Measurements from ENCODE around the gene GPR37L1. TPM values are rescaled to one million over a fixed set of nuclear protein-coding genes. Genes with fewer than 3 reads are reported as not detected.

Gene GPR37L1
- total and polyA plus RNA-seq, 2 of the 8 experiments (the other 6 are each of a cell fraction or from before 2014, with no cell fraction given), result 0.13 to 0.23 TPM

DNA sequence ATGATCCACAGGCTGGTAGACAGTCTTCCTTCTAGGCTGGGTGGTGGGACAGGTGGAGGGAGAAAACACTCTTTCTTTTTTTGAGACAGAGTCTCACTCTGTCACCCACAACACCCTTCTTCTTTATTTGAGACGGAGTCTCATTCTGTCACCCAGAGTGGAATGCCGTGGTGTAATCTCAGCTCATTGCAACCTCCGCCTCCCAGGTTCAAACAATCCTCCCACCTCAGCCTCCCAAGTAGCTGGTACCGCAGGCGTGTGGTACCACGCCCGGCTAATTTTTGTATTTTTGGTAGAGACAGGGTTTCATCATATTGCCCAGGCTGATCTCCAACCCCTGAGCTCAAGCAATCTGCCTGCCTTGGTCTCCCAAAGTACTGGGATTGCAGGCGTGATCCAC, 2.9 kb downstream of the GPR37L1 start:
- H3K23me2 ChIP-seq (ENCODE audit: low read depth, low read length), result no peaks in the 10 kb centered on the region
- no peak overlapping the region for H4K5ac ChIP-seq (ENCODE audit: insufficient read length, low read depth, low read length)
- DNase-seq (ENCODE audit: low read depth in 1 of 2, low spot score in 2 of 2), result no peak
- H3K4me1 ChIP-seq (replicated peaks in 1 of 4; ENCODE audit: control insufficient read depth in 3 of 4, insufficient read depth in 4 of 4, low read length in 3 of 4), result peaks cover 0 to 7% (median 4%) of the 10 kb centered on the region in 4 experiments; a peak in 6 of 7 replicates
- no peak overlapping the region for H2BK120ac ChIP-seq (replicated peaks; ENCODE audit: low read depth, low read length)
- no peak overlapping the region for H4K8ac ChIP-seq (ENCODE audit: extremely low read depth, insufficient read depth, low read length)
- WGBS, 2 experiments (ENCODE audit: extremely low coverage in 1 of 2, insufficient coverage in 1 of 2, insufficient read length in 1 of 2, insufficient replicate concordance in 2 of 2, low coverage in 1 of 2, low lambda C conversion rate in 2 of 2, missing lambda C conversion rate in 1 of 2), result 88% methylated on average over 8 of the region's 8 CpGs; no CpG with 5 or more reads in 1 of the 2 experiments
- H2BK12ac ChIP-seq (ENCODE audit: low read depth, low read length), result no peak overlapping the region
- no peaks in the 10 kb centered on the region for H3K9me3 ChIP-seq (ENCODE audit: insufficient read depth in 2 of 2, low read depth in 1 of 2, low read length in 1 of 2)
- H2AK5ac ChIP-seq (ENCODE audit: low read depth, low read length), result no peak overlapping the region
- no peak overlapping the region for H4K91ac ChIP-seq (replicated peaks; ENCODE audit: insufficient read length, low read length)
- ChIA-PET POLR2A (ENCODE audit: partially characterized antibody) (interaction anchor here (1.1 kb wide), 1 partner anchor 116 kb away, joined by 3 read pairs; the partner anchor contains the start of gene ELF3), CTCF (ENCODE audit: partially characterized antibody) (interaction anchor here (0.6 to 29.2 kb wide), 5 partner anchors 8 to 544 kb away, joined by 3 to 1014 read pairs (median 3); partner anchors contain the start of gene ELF3)
- H2BK5ac ChIP-seq (ENCODE audit: low read depth, low read length), result no peak overlapping the region
- no peak overlapping the region for H2BK20ac ChIP-seq (ENCODE audit: low read length)
- no peak overlapping the region for H3K23ac ChIP-seq (ENCODE audit: insufficient read length)
- H3K4me3 ChIP-seq (ENCODE audit: extremely low read depth in 1 of 4, insufficient read depth in 2 of 4, low read depth in 3 of 4, low read length in 4 of 4), result no peak overlapping the region
- no peaks in the 10 kb centered on the region for H3K36me3 ChIP-seq (ENCODE audit: control insufficient read depth in 2 of 4, insufficient read depth in 4 of 4, low read length in 3 of 4)
- no peak overlapping the region for H3K18ac ChIP-seq (ENCODE audit: extremely low read depth, low read length)
- no peak overlapping the region for H2BK15ac ChIP-seq (ENCODE audit: low read length)
- H3K4me2 ChIP-seq (ENCODE audit: insufficient read depth in 1 of 2, low read depth in 2 of 2, low read length in 2 of 2), result no peak overlapping the region
- H2AFZ ChIP-seq (ENCODE audit: low read length), result no peak overlapping the region
- no peaks in the 10 kb centered on the region for H3K27me3 ChIP-seq (replicated peaks in 1 of 4; ENCODE audit: control insufficient read depth in 3 of 4, extremely low read depth in 1 of 4, insufficient read depth in 3 of 4, low read length in 3 of 4)
- H3K79me1 ChIP-seq (ENCODE audit: low read depth, low read length), result no peaks in the 10 kb centered on the region
- H3K14ac ChIP-seq (ENCODE audit: insufficient read length), result no peak overlapping the region
- no peaks in the 10 kb centered on the region for H3K79me2 ChIP-seq (ENCODE audit: control insufficient read depth in 1 of 2, insufficient read depth in 2 of 2, low read length in 2 of 2)
- TF ChIP-seq RAD21 (IDR thresholded peaks at IDR 0.05 in 1 of 2, conservative IDR thresholded peaks at IDR 0.05 in 1 of 2; ENCODE audit: low read depth in 2 of 2, low read length in 2 of 2), result no peak
- no peak for TF ChIP-seq RFX5 (IDR thresholded peaks at IDR 0.05; ENCODE audit: borderline replicate concordance, low read depth, low read length)
- no peak for TF ChIP-seq FOSL1 (IDR thresholded peaks at IDR 0.05; ENCODE audit: insufficient read depth, low read depth, low read length)
- no peak overlapping the region for H3K27ac ChIP-seq (ENCODE audit: low read depth, low read length)
- no peaks in the 10 kb centered on the region for H4K20me1 ChIP-seq (replicated peaks in 1 of 2; ENCODE audit: control insufficient read depth in 1 of 2, insufficient read depth in 2 of 2, low read length in 2 of 2)
- no peak overlapping the region for H3K56ac ChIP-seq (replicated peaks; ENCODE audit: insufficient read length, low read depth, low read length)
- FAIRE-seq, result no peak
- H3K4ac ChIP-seq (replicated peaks; ENCODE audit: insufficient read length, low read depth, low read length), result no peak overlapping the region
- no peak overlapping the region for H3K9ac ChIP-seq (replicated peaks in 1 of 4; ENCODE audit: extremely low read depth in 1 of 4, low read depth in 3 of 4, low read length in 3 of 4)
